Trophoblast cell (in vitro differentiated cells and primary cell): ENCODE data around the gene NFIB.

Experiments
- DNase-seq, 2 donors: peaks; one replicate each; pipeline ENCODE4 v3.0.0-alpha.2; 2016
- H2AFZ ChIP-seq: 2 replicates; pipeline ENCODE4 v1.6.1; 2013; ENCODE audit warnings: low read length, moderate library complexity, mild to moderate bottlenecking; ENCODE audit not compliant: insufficient read depth, poor library complexity
- H2AK5ac ChIP-seq: 2 replicates; pipeline ENCODE4 v1.6.1; 2013; ENCODE audit warnings: mild to moderate bottlenecking, low read length
- H2BK120ac ChIP-seq: 2 replicates; pipeline ENCODE4 v1.6.1; 2013; ENCODE audit warnings: low read length, mild to moderate bottlenecking, moderate library complexity; ENCODE audit not compliant: insufficient read depth, poor library complexity
- H2BK12ac ChIP-seq: 2 replicates; pipeline ENCODE4 v1.6.1; 2013; ENCODE audit warnings: mild to moderate bottlenecking, low read length, moderate library complexity
- H2BK5ac ChIP-seq: 2 replicates; pipeline ENCODE4 v1.6.1; 2013; ENCODE audit warnings: low read length, low read depth, moderate library complexity, mild to moderate bottlenecking; ENCODE audit not compliant: poor library complexity
- H3K14ac ChIP-seq: 2 replicates; pipeline ENCODE4 v1.6.1; 2013; ENCODE audit warnings: mild to moderate bottlenecking, low read length
- H3K18ac ChIP-seq: 2 replicates; pipeline ENCODE4 v1.6.1; 2013; ENCODE audit warnings: mild to moderate bottlenecking, low read length
- H3K23ac ChIP-seq: 2 replicates; pipeline ENCODE4 v1.6.1; 2013; ENCODE audit warnings: low read length
- H3K27ac ChIP-seq: 2 replicates; pipeline ENCODE4 v1.5.1; 2013; ENCODE audit warnings: low read depth, mild to moderate bottlenecking, inconsistent platforms, low read length, moderate library complexity
- H3K27me3 ChIP-seq: 2 replicates; pipeline ENCODE4 v1.6.1; 2013; ENCODE audit warnings: inconsistent platforms, mild to moderate bottlenecking, low read length, moderate library complexity; ENCODE audit not compliant: insufficient read depth
- H3K36me3 ChIP-seq, 2 experiments: 1 replicate in 1 of 2; 2 replicates in 1 of 2; pipeline ENCODE4 v1.6.1; 2013; ENCODE audit warnings: low read length in 2 of 2, mild to moderate bottlenecking in 2 of 2, moderate library complexity in 1 of 2; ENCODE audit not compliant: insufficient read depth in 2 of 2, control insufficient read depth in 1 of 2
- H3K4ac ChIP-seq: 2 replicates; pipeline ENCODE4 v1.6.1; 2013; ENCODE audit warnings: low read depth, mild to moderate bottlenecking, low read length, moderate library complexity
- H3K4me1 ChIP-seq, 2 experiments: 1 replicate in 1 of 2; 2 replicates in 1 of 2; pipeline ENCODE4 v1.6.1; 2013; ENCODE audit warnings: low read length in 2 of 2, mild to moderate bottlenecking in 2 of 2, moderate library complexity in 1 of 2; ENCODE audit not compliant: insufficient read depth in 2 of 2, control insufficient read depth in 1 of 2
- H3K4me2 ChIP-seq: 2 replicates; pipeline ENCODE4 v1.6.1; 2013; ENCODE audit warnings: inconsistent platforms, mild to moderate bottlenecking, low read length, moderate library complexity
- H3K4me3 ChIP-seq: 2 replicates; pipeline ENCODE4 v1.5.1; 2013; ENCODE audit warnings: mild to moderate bottlenecking, low read depth, low read length, inconsistent platforms
- H3K79me1 ChIP-seq: one replicate; pipeline ENCODE4 v1.6.1; 2013; ENCODE audit warnings: low read length
- H3K79me2 ChIP-seq: 2 replicates; pipeline ENCODE4 v1.6.1; 2013; ENCODE audit warnings: low read length, mild to moderate bottlenecking; ENCODE audit not compliant: control insufficient read depth, insufficient read depth, poor library complexity
- H3K9ac ChIP-seq: 2 replicates; pipeline ENCODE4 v1.6.1; 2013; ENCODE audit warnings: mild to moderate bottlenecking, low read length
- H3K9me3 ChIP-seq: 2 replicates; pipeline ENCODE4 v1.6.1; 2013; ENCODE audit warnings: low read depth, mild to moderate bottlenecking, control low read depth, inconsistent platforms, low read length; ENCODE audit not compliant: insufficient read depth
- H4K12ac ChIP-seq: 2 replicates; pipeline ENCODE4 v1.6.1; 2013; ENCODE audit warnings: low read depth, mild to moderate bottlenecking, low read length, moderate library complexity
- H4K8ac ChIP-seq: 2 replicates; pipeline ENCODE4 v1.6.1; 2013; ENCODE audit warnings: low read depth, mild to moderate bottlenecking, low read length, moderate library complexity
- H4K91ac ChIP-seq: one replicate; pipeline ENCODE4 v1.6.1; 2013; ENCODE audit warnings: low read depth, mild to moderate bottlenecking, low read length, moderate library complexity
- WGBS: extraction: QIAGEN DNeasy Blood & Tissue Kit; methylation state at CpG from one replicate; pipeline ENCODE4 v1.1.7; 2013; ENCODE audit warnings: missing lambda C conversion rate; ENCODE audit not compliant: insufficient read length, insufficient coverage; ENCODE audit errors: extremely low coverage; 5-methylcytosine and 5-hydroxymethylcytosine counted together

The NFIB gene

DNA sequence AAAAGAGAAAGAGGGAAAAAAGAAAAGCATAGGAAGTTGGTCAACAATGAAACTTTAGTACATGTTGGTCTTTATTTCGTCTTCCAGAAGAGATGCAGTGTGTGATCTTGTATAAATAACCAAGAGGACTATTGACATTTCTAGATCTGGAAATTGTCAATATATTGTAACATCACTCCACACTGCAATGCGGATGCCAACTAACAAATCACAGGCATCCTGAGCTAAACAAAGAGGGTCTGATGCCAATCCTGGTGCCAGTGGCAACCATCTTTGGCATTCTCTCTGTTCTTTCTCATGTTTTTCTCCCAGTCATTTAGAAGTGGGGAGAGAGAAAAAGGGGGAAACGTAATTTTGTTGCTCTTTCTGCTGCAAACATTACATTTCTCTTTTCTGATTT, 9.7 kb downstream of the NFIB start:
- H2BK12ac ChIP-seq: no peak overlapping the region
- no peak overlapping the region for H3K4me2 ChIP-seq
- DNase-seq: no peak
- no peak overlapping the region for H4K12ac ChIP-seq
- no peaks in the 10 kb centered on the region for H3K4me1 ChIP-seq
- no CpG with 5 or more reads among the region's 3 CpGs for WGBS
- H2BK120ac ChIP-seq: no peak overlapping the region
- H3K27me3 ChIP-seq: no peaks in the 10 kb centered on the region
- no peak overlapping the region for H2AFZ ChIP-seq
- no peak overlapping the region for H2BK5ac ChIP-seq
- no peak overlapping the region for H3K14ac ChIP-seq
- H3K36me3 ChIP-seq: peaks cover 0 to 3% of the 10 kb centered on the region in 2 experiments
- no peak overlapping the region for H3K23ac ChIP-seq
- H2AK5ac ChIP-seq: no peak overlapping the region
- H3K18ac ChIP-seq: no peak overlapping the region
- no peak overlapping the region for H3K27ac ChIP-seq
- H3K9ac ChIP-seq: no peak overlapping the region
- no peaks in the 10 kb centered on the region for H3K79me1 ChIP-seq
- H4K8ac ChIP-seq: no peak overlapping the region
- H3K4me3 ChIP-seq: no peak overlapping the region
- H3K9me3 ChIP-seq: no peaks in the 10 kb centered on the region
- H3K79me2 ChIP-seq: no peaks in the 10 kb centered on the region
- no peak overlapping the region for H3K4ac ChIP-seq
- no peak overlapping the region for H4K91ac ChIP-seq

DNA sequence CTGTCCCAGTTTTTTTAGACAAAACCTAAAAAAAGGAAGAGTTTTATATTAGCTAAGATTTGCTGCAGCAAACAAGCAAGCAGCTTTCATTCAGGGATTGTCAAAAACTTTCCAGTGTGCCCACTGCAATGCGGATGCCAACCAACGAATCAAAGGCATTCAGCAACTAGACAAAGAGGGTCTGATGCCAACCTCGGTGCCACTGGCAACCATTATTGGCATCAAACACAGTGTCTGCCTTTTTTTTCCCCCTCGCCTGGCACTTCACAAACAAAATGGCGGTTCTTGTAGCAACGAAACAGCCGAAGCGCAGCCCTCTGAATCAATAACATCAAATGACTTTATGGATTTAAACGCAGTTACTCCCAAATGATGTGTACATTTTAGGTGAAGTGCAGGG, 10.4 kb downstream of the NFIB start:
- H3K23ac ChIP-seq: no peak overlapping the region
- peaks cover 0 to 3% of the 10 kb centered on the region in 2 experiments for H3K36me3 ChIP-seq
- no peaks in the 10 kb centered on the region for H3K79me1 ChIP-seq
- no peaks in the 10 kb centered on the region for H3K79me2 ChIP-seq
- H4K91ac ChIP-seq: no peak overlapping the region
- no peak overlapping the region for H2BK12ac ChIP-seq
- no peak overlapping the region for H2AFZ ChIP-seq
- no peak overlapping the region for H3K18ac ChIP-seq
- H4K12ac ChIP-seq: no peak overlapping the region
- no peak overlapping the region for H3K4ac ChIP-seq
- H2BK120ac ChIP-seq: no peak overlapping the region
- no peaks in the 10 kb centered on the region for H3K4me1 ChIP-seq
- H3K9ac ChIP-seq: no peak overlapping the region
- no peak overlapping the region for H3K14ac ChIP-seq
- no peak overlapping the region for H3K27ac ChIP-seq
- no peak overlapping the region for H2BK5ac ChIP-seq
- H3K27me3 ChIP-seq: no peaks in the 10 kb centered on the region
- no peak overlapping the region for H3K4me3 ChIP-seq
- H3K4me2 ChIP-seq: no peak overlapping the region
- no peak for DNase-seq
- no peaks in the 10 kb centered on the region for H3K9me3 ChIP-seq
- H2AK5ac ChIP-seq: no peak overlapping the region
- H4K8ac ChIP-seq: no peak overlapping the region
- no CpG with 5 or more reads among the region's 9 CpGs for WGBS

DNA sequence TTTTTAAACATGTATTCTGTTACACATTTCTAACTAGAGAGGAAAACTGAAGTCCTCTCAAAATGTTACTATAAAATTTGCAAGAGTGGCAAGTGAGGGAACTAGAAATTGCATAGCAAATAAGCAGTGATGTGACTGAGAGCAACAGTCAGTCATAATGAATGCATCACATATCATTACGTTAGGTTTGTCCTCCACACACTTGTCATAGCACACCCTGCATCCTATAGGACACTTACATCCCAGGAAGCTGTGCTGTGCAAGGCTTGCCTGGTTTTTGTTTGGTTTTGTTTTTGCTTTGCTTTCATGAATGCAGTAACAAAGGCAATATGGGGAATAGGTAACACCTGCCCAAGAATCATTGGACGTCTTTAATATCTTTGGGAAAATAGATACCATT, 10.8 kb downstream of the NFIB start:
- no peaks in the 10 kb centered on the region for H3K79me2 ChIP-seq
- no peak overlapping the region for H3K18ac ChIP-seq
- H3K9ac ChIP-seq: no peak overlapping the region
- no peak overlapping the region for H3K23ac ChIP-seq
- H4K8ac ChIP-seq: no peak overlapping the region
- no peak overlapping the region for H2BK12ac ChIP-seq
- H3K36me3 ChIP-seq: peaks cover 0 to 3% of the 10 kb centered on the region in 2 experiments
- no peak overlapping the region for H2AK5ac ChIP-seq
- no peak overlapping the region for H3K4me2 ChIP-seq
- H2BK120ac ChIP-seq: no peak overlapping the region
- no peak overlapping the region for H3K14ac ChIP-seq
- no peak overlapping the region for H4K12ac ChIP-seq
- no CpG with 5 or more reads among the region's 2 CpGs for WGBS
- no peak overlapping the region for H2BK5ac ChIP-seq
- no peak overlapping the region for H2AFZ ChIP-seq
- H3K9me3 ChIP-seq: no peaks in the 10 kb centered on the region
- H3K79me1 ChIP-seq: no peaks in the 10 kb centered on the region
- H3K4ac ChIP-seq: no peak overlapping the region
- H3K27me3 ChIP-seq: no peaks in the 10 kb centered on the region
- DNase-seq: no peak
- no peak overlapping the region for H4K91ac ChIP-seq
- H3K4me1 ChIP-seq: no peaks in the 10 kb centered on the region
- no peak overlapping the region for H3K4me3 ChIP-seq
- no peak overlapping the region for H3K27ac ChIP-seq

DNA sequence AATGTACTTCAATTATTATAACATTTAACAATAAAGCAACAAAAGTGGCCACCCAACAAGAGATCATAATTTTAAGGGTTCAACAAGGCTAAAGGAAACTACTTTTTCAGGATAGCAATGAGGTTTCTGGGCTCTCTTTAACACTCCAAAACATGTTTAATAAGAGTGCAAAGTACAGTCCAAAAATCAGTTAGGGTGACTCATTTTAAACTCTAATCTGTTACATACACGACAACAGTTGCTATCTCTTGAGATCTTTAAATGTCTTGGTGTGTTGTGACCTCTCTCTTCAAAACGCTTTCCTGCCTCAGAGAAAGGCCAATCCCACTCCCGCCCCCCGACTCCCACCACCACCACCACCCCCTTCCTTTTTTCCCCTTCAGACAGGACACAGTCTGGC, 11.5 kb downstream of the NFIB start:
- H3K23ac ChIP-seq: no peak overlapping the region

More for the DNA sequence above, 11.5 kb downstream of the NFIB start:
- no CpG with 5 or more reads among the region's 4 CpGs for WGBS
- Histone ChIP-seq H3K9me3 (no peaks in the 10 kb centered on the region), H2BK5ac (no peak overlapping the region), H2AK5ac (no peak overlapping the region), H3K14ac (no peak overlapping the region), H3K4me3 (no peak overlapping the region), H2BK120ac (no peak overlapping the region), H2AFZ (no peak overlapping the region), H3K27ac (no peak overlapping the region), H3K79me1 (no peaks in the 10 kb centered on the region), H3K9ac (no peak overlapping the region), H4K12ac (no peak overlapping the region), H3K36me3 (peaks cover 0 to 3% of the 10 kb centered on the region in 2 experiments), H4K91ac (no peak overlapping the region), H3K27me3 (no peaks in the 10 kb centered on the region), H3K79me2 (no peaks in the 10 kb centered on the region), H3K4me1 (no peaks in the 10 kb centered on the region), H3K4me2 (no peak overlapping the region), H3K18ac (no peak overlapping the region), H2BK12ac (no peak overlapping the region), H4K8ac (no peak overlapping the region), H3K4ac (no peak overlapping the region)
- DNase-seq: no peak
